Measurements from ENCODE around the gene ZNF512B.
"Not testable (repeated sequence)": the region's sequence is repeated elsewhere in the genome, so short reads cannot be mapped to it uniquely, and the experiment has no call there.

The ZNF512B gene

GRCh38 chr20:63976980-63977738 is 7.4 kb upstream of the ZNF512B start:
- DNase-seq: no peak

GRCh38 chr20:63976511-63976910 is 6.8 kb upstream of the ZNF512B start:
- DNase-seq: not testable (repeated sequence)

GRCh38 chr20:63974402-63975200 is 4.9 kb upstream of the ZNF512B start:
- no peak for DNase-seq

GRCh38 chr20:63973636-63974401 is 4.1 kb upstream of the ZNF512B start:
- peak; percentile 72 for DNase-seq

GRCh38 chr20:63973160-63973479 is 3.4 kb upstream of the ZNF512B start:
- no peak for DNase-seq

GRCh38 chr20:63972312-63973159 is 2.8 kb upstream of the ZNF512B start:
- DNase-seq: no peak

- not testable (repeated sequence) for DNase-seq
These were observed 2.2 kb upstream of the ZNF512B start for GRCh38 chr20:63971960-63972311.

- DNase-seq: no peak
These were observed 1.1 kb upstream of the ZNF512B start for GRCh38 chr20:63970714-63971431.

- DNase-seq: no peak
These were observed 586 bp downstream of the ZNF512B start for GRCh38 chr20:63968928-63969760.

- DNase-seq: no peak
These were observed 1.4 kb downstream of the ZNF512B start for GRCh38 chr20:63968136-63968927.

- DNase-seq: no peak
These were observed 2.2 kb downstream of the ZNF512B start for GRCh38 chr20:63967330-63968135.

- no peak for DNase-seq
These were observed 2.8 kb downstream of the ZNF512B start for GRCh38 chr20:63966944-63967322.

GRCh38 chr20:63966172-63966943 is 3.4 kb downstream of the ZNF512B start:
- DNase-seq: no peak

- no peak for DNase-seq
These were observed 5.3 kb downstream of the ZNF512B start for GRCh38 chr20:63964412-63964811.

GRCh38 chr20:63963784-63964301 is 5.9 kb downstream of the ZNF512B start:
- DNase-seq: no peak

GRCh38 chr20:63963348-63963741 is 6.4 kb downstream of the ZNF512B start:
- no peak for DNase-seq

GRCh38 chr20:63962426-63963347 is 7.0 kb downstream of the ZNF512B start:
- no peak for DNase-seq

All from activated CD4-positive, alpha-beta T cell treated with anti-CD3 and anti-CD28 coated beads, Interleukin-2, amount 50 U/mL, for 4 hours (primary cell).